H1 (cell line): Measurements from ENCODE around the gene NCKAP1. TPM values are rescaled to one million over a fixed set of nuclear protein-coding genes. Genes with fewer than 3 reads are reported as not detected.

Source experiments
- CTCF ChIA-PET: fragments of 300-600 bp; sonication (Branson Sonifier 250); formaldehyde crosslinking; loops from one replicate; lab custom pipeline; 2021; ENCODE audit not compliant: partially characterized antibody; lab: Charles Lee
- POLR2A ChIA-PET: fragments of 300-600 bp; sonication (Branson Sonifier 250); formaldehyde crosslinking; loops from one replicate; lab custom pipeline; 2021; ENCODE audit warnings: inconsistent platforms; ENCODE audit not compliant: partially characterized antibody; lab: Charles Lee
- DNase-seq, 2 experiments: peaks; one replicate each; pipeline versions ENCODE4 v3.0.0 to v3.0.0-alpha.2; 2010 to 2022; ENCODE audit warnings: low spot score in 2 of 2, low read depth in 1 of 2, mixed read lengths in 1 of 2
- FAIRE-seq: peaks from 2 replicates; lab custom pipeline; 2011; peaks lifted over from hg19 to GRCh38; lab: Jason Lieb, UNC
- H2AFZ ChIP-seq: 2 replicates; pipeline ENCODE4 v1.8.1; 2012; ENCODE audit warnings: low read length, inconsistent platforms
- H2AK5ac ChIP-seq: 2 replicates; pipeline ENCODE4 v1.6.1; 2013; ENCODE audit warnings: low read depth, low read length
- H2BK120ac ChIP-seq: replicated peaks from 2 replicates; pipeline ENCODE3; 2013; ENCODE audit warnings: low read depth, low read length, inconsistent platforms
- H2BK12ac ChIP-seq: 2 replicates; pipeline ENCODE4 v1.6.1; 2013; ENCODE audit warnings: low read depth, low read length
- H2BK15ac ChIP-seq: 2 replicates; pipeline ENCODE4 v1.6.1; 2013; ENCODE audit warnings: low read length
- H2BK20ac ChIP-seq: 2 replicates; pipeline ENCODE4 v1.6.1; 2013; ENCODE audit warnings: low read length
- H2BK5ac ChIP-seq: 2 replicates; pipeline ENCODE4 v1.6.1; 2013; ENCODE audit warnings: low read depth, low read length
- H3K14ac ChIP-seq: 2 replicates; pipeline ENCODE4 v1.6.1; 2013; ENCODE audit warnings: inconsistent platforms; ENCODE audit not compliant: insufficient read length
- H3K18ac ChIP-seq: 2 replicates; pipeline ENCODE4 v1.6.1; 2013; ENCODE audit warnings: low read length; ENCODE audit errors: extremely low read depth
- H3K23ac ChIP-seq: 2 replicates; pipeline ENCODE4 v1.6.1; 2013; ENCODE audit warnings: inconsistent platforms; ENCODE audit not compliant: insufficient read length
- H3K23me2 ChIP-seq: 2 replicates; pipeline ENCODE4 v1.6.1; 2013; ENCODE audit warnings: low read depth, low read length
- H3K27ac ChIP-seq: 2 replicates; pipeline ENCODE4 v1.6.1; 2011; ENCODE audit warnings: low read depth, low read length, inconsistent platforms
- H3K27me3 ChIP-seq, 4 experiments: replicated peaks in 1 of 4; 1 replicate in 1 of 4; 2 replicates in 3 of 4; pipeline versions ENCODE4 v1.6.1 to v1.8.1; 2011 to 2013; ENCODE audit warnings: low read length in 3 of 4, mild to moderate bottlenecking in 3 of 4, inconsistent platforms in 2 of 4, mixed read lengths in 2 of 4, moderate library complexity in 1 of 4; ENCODE audit not compliant: control insufficient read depth in 3 of 4, insufficient read depth in 3 of 4; ENCODE audit errors: extremely low read depth in 1 of 4
- H3K36me3 ChIP-seq, 4 experiments: 2 replicates each; pipeline versions ENCODE4 v1.6.1 to v1.8.1; 2011 to 2013; ENCODE audit warnings: mild to moderate bottlenecking in 4 of 4, low read length in 3 of 4, moderate library complexity in 2 of 4, control low read depth in 1 of 4, inconsistent platforms in 1 of 4; ENCODE audit not compliant: insufficient read depth in 4 of 4, control insufficient read depth in 2 of 4
- H3K4ac ChIP-seq: replicated peaks from 2 replicates; pipeline ENCODE3; 2013; ENCODE audit warnings: low read length, low read depth, mixed read lengths, inconsistent platforms; ENCODE audit not compliant: insufficient read length
- H3K4me1 ChIP-seq, 4 experiments: replicated peaks in 1 of 4; 1 replicate in 1 of 4; 2 replicates in 3 of 4; pipeline versions ENCODE4 v1.6.1 to v1.8.1; 2011 to 2013; ENCODE audit warnings: low read length in 3 of 4, inconsistent platforms in 2 of 4, mixed read lengths in 1 of 4; ENCODE audit not compliant: insufficient read depth in 4 of 4, control insufficient read depth in 3 of 4
- H3K4me2 ChIP-seq, 2 experiments: 2 replicates each; pipeline versions ENCODE4 v1.6.1 to v1.8.1; 2011 to 2013; ENCODE audit warnings: low read depth in 2 of 2, low read length in 2 of 2, control low read depth in 1 of 2, inconsistent platforms in 1 of 2, mild to moderate bottlenecking in 1 of 2; ENCODE audit not compliant: insufficient read depth in 1 of 2
- H3K4me3 ChIP-seq, 4 experiments: fragments of 200-600, 300-600 bp in 1 of 4; sonication (generic), shearing (Covaris generic), sonication (Bioruptor Twin) in 1 of 4; 2 replicates each; pipeline versions ENCODE4 v1.5.1 to v1.8.1; 2011 to 2016; ENCODE audit warnings: low read length in 4 of 4, low read depth in 3 of 4, control low read depth in 2 of 4, inconsistent platforms in 2 of 4, mild to moderate bottlenecking in 2 of 4, mixed read lengths in 1 of 4, moderate library complexity in 1 of 4; ENCODE audit not compliant: insufficient read depth in 2 of 4; ENCODE audit errors: extremely low read depth in 1 of 4
- H3K56ac ChIP-seq: replicated peaks from 2 replicates; pipeline ENCODE3; 2013; ENCODE audit warnings: low read depth, mild to moderate bottlenecking, mixed read lengths, low read length, inconsistent platforms; ENCODE audit not compliant: insufficient read length
- H3K79me1 ChIP-seq: 2 replicates; pipeline ENCODE4 v1.6.1; 2013; ENCODE audit warnings: low read depth, low read length, control low read depth
- H3K79me2 ChIP-seq, 2 experiments: 2 replicates each; pipeline versions ENCODE4 v1.6.1 to v1.8.1; 2012 to 2013; ENCODE audit warnings: low read length in 2 of 2, mild to moderate bottlenecking in 2 of 2, inconsistent platforms in 1 of 2; ENCODE audit not compliant: insufficient read depth in 2 of 2, control insufficient read depth in 1 of 2
- H3K9ac ChIP-seq, 4 experiments: replicated peaks in 1 of 4; 1 replicate in 1 of 4; 2 replicates in 3 of 4; pipeline versions ENCODE4 v1.6.1 to v1.8.1; 2011 to 2013; ENCODE audit warnings: low read depth in 3 of 4, low read length in 3 of 4, control low read depth in 2 of 4, mild to moderate bottlenecking in 2 of 4, moderate library complexity in 2 of 4, inconsistent platforms in 1 of 4; ENCODE audit errors: extremely low read depth in 1 of 4
- H3K9me3 ChIP-seq, 2 experiments: 2 replicates each; pipeline versions ENCODE4 v1.6.1 to v1.8.1; 2012 to 2013; ENCODE audit warnings: mild to moderate bottlenecking in 2 of 2, moderate library complexity in 2 of 2, control low read depth in 1 of 2, inconsistent platforms in 1 of 2, low read depth in 1 of 2, low read length in 1 of 2, mixed read lengths in 1 of 2; ENCODE audit not compliant: insufficient read depth in 2 of 2
- H4K20me1 ChIP-seq, 2 experiments: replicated peaks in 1 of 2; 2 replicates each; pipeline versions ENCODE3 to v1.8.1; 2011 to 2013; ENCODE audit warnings: inconsistent platforms in 2 of 2, low read length in 2 of 2, mild to moderate bottlenecking in 1 of 2; ENCODE audit not compliant: insufficient read depth in 2 of 2, control insufficient read depth in 1 of 2
- H4K5ac ChIP-seq: 2 replicates; pipeline ENCODE4 v1.6.1; 2013; ENCODE audit warnings: low read length, low read depth, mixed read lengths, inconsistent platforms; ENCODE audit not compliant: insufficient read length
- H4K8ac ChIP-seq: 2 replicates; pipeline ENCODE4 v1.8.0; 2013; ENCODE audit warnings: mild to moderate bottlenecking, moderate library complexity, low read length, inconsistent platforms; ENCODE audit not compliant: insufficient read depth; ENCODE audit errors: extremely low read depth
- H4K91ac ChIP-seq: replicated peaks from 2 replicates; pipeline ENCODE3; 2013; ENCODE audit warnings: low read length, mixed read lengths, inconsistent platforms; ENCODE audit not compliant: insufficient read length
- CBX8 ChIP-seq: fragments of 300-800, 300-1000 bp; sonication (generic); IDR thresholded peaks from 2 replicates; pipeline ENCODE4 v1.7.1; 2016; ENCODE audit warnings: low read depth, low read length, borderline replicate concordance
- FOSL1 ChIP-seq: IDR thresholded peaks from 2 replicates; pipeline ENCODE4 v1.6.1; 2011; ENCODE audit warnings: mild to moderate bottlenecking, low read depth, low read length, moderate library complexity; ENCODE audit not compliant: insufficient read depth
- MAFK ChIP-seq: IDR thresholded peaks from 2 replicates; pipeline ENCODE4 v1.6.1; 2012; ENCODE audit warnings: low read depth, mild to moderate bottlenecking, improper control_type of control experiment, low read length
- RAD21 ChIP-seq, 2 experiments: IDR thresholded peaks in 1 of 2; conservative IDR thresholded peaks in 1 of 2; 2 replicates each; pipeline ENCODE4 v1.6.1; 2011; ENCODE audit warnings: low read depth in 2 of 2, low read length in 2 of 2, improper control_type of control experiment in 1 of 2, inconsistent platforms in 1 of 2, mild to moderate bottlenecking in 1 of 2, moderate library complexity in 1 of 2
- SIX5 ChIP-seq: IDR thresholded peaks from 2 replicates; pipeline ENCODE4 v1.6.1; 2011; ENCODE audit warnings: mild to moderate bottlenecking, low read depth, low read length
- TEAD4 ChIP-seq: IDR thresholded peaks from 2 replicates; pipeline ENCODE4 v1.6.1; 2012; ENCODE audit warnings: low read depth, low read length, inconsistent platforms, mixed read lengths
- polyA plus RNA-seq, 7 experiments: library from polyadenylated mRNA; depleted of rRNA in 3 of 7; stranded (reverse) in 5 of 7; unstranded in 2 of 7; fragments of >200 nt in 5 of 7; fragments of 200-250 nt in 2 of 7; gene quantifications; 1 replicate in 5 of 7; 2 replicates in 1 of 7; 4 replicates in 1 of 7; pipeline versions ENCODE4 v1.2.1 to v1.2.3, GENCODE V29; 2011 to 2013; ENCODE audit warnings: missing spikeins in 2 of 7, mixed read lengths in 2 of 7
- total RNA-seq: library from RNA; stranded (reverse); fragmentation: NEBNext Ultra II Directional; extraction: Animal tissue kit (Norgen Biotek cat#: 25700); gene quantifications from 2 replicates; pipeline ENCODE4 v1.2.1, GENCODE V29; 2021
- TF ChIP-seq, protein P1 (sequence below), 3 experiments: IDR thresholded peaks; 1 replicate in 2 of 3; 2 replicates in 1 of 3; pipeline versions ENCODE4 v1.5.1 to v1.6.1; 2011; ENCODE audit warnings: low read length in 3 of 3, mild to moderate bottlenecking in 3 of 3, inconsistent platforms in 2 of 3, low read depth in 1 of 3, moderate library complexity in 1 of 3; ENCODE audit not compliant: insufficient read depth in 1 of 3; ENCODE audit errors: control extremely low read depth in 1 of 3

The NCKAP1 gene
- total and polyA plus RNA-seq, 2 of the 8 experiments (the other 6 are each of a cell fraction or from before 2014, with no cell fraction given): 90.8 to 173 TPM

DNA sequence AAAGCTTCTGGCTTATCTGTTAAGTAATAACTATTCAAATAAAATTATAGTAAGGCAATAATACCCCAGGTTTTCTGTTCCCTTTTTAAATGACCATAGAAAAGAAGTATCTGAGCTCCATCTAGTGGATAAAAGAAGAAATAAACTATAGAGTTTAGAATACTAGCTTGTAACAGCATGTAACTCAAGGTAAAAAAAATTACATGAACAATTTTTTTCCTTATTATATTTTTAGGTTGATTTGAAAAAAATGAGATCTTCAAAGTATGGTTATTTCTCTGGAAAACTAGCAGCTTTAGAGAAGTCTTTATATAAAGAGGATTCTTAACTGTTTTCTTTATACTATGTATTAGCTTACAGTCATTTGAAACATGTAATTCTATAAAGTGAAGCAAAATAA is 58.1 kb downstream of the NCKAP1 start:
- FAIRE-seq: no peak
- no peak for DNase-seq
- H3K79me2 ChIP-seq: no peaks in the 10 kb centered on the region

More for the DNA sequence above, 58.1 kb downstream of the NCKAP1 start:
- Histone ChIP-seq H3K9me3 (no peaks in the 10 kb centered on the region), H3K36me3 (peaks cover 0 to 73% (median 33%) of the 10 kb centered on the region in 4 experiments; a peak in 6 of 8 replicates), H4K8ac (no peak overlapping the region), H3K4me3 (no peak overlapping the region), H3K23me2 (no peaks in the 10 kb centered on the region), H3K4me1 (no peaks in the 10 kb centered on the region), H2BK12ac (no peak overlapping the region), H3K56ac (no peak overlapping the region), H2BK15ac (no peak overlapping the region), H3K18ac (no peak overlapping the region), H4K91ac (no peak overlapping the region), H3K4me2 (no peak overlapping the region), H3K9ac (no peak overlapping the region), H3K14ac (no peak overlapping the region), H2BK20ac (no peak overlapping the region), H2AK5ac (no peak overlapping the region), H3K27me3 (no peaks in the 10 kb centered on the region), H3K79me1 (no peaks in the 10 kb centered on the region), H2BK120ac (no peak overlapping the region), H4K5ac (no peak overlapping the region), H3K27ac (no peak overlapping the region), H2AFZ (no peak overlapping the region), H2BK5ac (no peak overlapping the region), H4K20me1 (peaks cover 0 to 1% of the 10 kb centered on the region in 2 experiments), H3K4ac (no peak overlapping the region), H3K23ac (no peak overlapping the region)
- CTCF ChIA-PET: interaction anchor here (0.6 to 5.7 kb wide), 39 partner anchors 9 to 1148 kb away, joined by 3 to 65 read pairs (median 5); no protein-coding TSS in a partner anchor
- POLR2A ChIA-PET: interaction anchor here (1.3 kb wide), 1 partner anchor 9 kb away, joined by 3 read pairs; no protein-coding TSS in a partner anchor
- TF ChIP-seq CBX8: no peak
- TF ChIP-seq, protein P1, sequence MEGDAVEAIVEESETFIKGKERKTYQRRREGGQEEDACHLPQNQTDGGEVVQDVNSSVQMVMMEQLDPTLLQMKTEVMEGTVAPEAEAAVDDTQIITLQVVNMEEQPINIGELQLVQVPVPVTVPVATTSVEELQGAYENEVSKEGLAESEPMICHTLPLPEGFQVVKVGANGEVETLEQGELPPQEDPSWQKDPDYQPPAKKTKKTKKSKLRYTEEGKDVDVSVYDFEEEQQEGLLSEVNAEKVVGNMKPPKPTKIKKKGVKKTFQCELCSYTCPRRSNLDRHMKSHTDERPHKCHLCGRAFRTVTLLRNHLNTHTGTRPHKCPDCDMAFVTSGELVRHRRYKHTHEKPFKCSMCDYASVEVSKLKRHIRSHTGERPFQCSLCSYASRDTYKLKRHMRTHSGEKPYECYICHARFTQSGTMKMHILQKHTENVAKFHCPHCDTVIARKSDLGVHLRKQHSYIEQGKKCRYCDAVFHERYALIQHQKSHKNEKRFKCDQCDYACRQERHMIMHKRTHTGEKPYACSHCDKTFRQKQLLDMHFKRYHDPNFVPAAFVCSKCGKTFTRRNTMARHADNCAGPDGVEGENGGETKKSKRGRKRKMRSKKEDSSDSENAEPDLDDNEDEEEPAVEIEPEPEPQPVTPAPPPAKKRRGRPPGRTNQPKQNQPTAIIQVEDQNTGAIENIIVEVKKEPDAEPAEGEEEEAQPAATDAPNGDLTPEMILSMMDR (IDR thresholded peaks at IDR 0.05; ENCODE audit: control extremely low read depth in 1 of 3, insufficient read depth in 1 of 3, low read depth in 1 of 3, low read length in 3 of 3): peak in 2 of 3 experiments; percentile 10 to 18; a peak in 2 of 4 replicates
- no peak for TF ChIP-seq FOSL1
- TF ChIP-seq SIX5: no peak
- no peak for TF ChIP-seq MAFK
- no peak for TF ChIP-seq TEAD4
- peak in 1 of 2 experiments; percentile 42 for TF ChIP-seq RAD21 (IDR thresholded peaks at IDR 0.05 in 1 of 2, conservative IDR thresholded peaks at IDR 0.05 in 1 of 2; ENCODE audit: low read depth in 2 of 2, low read length in 2 of 2)
